ENCODE measurements around the gene TSPAN2.

Gene TSPAN2

DNA sequence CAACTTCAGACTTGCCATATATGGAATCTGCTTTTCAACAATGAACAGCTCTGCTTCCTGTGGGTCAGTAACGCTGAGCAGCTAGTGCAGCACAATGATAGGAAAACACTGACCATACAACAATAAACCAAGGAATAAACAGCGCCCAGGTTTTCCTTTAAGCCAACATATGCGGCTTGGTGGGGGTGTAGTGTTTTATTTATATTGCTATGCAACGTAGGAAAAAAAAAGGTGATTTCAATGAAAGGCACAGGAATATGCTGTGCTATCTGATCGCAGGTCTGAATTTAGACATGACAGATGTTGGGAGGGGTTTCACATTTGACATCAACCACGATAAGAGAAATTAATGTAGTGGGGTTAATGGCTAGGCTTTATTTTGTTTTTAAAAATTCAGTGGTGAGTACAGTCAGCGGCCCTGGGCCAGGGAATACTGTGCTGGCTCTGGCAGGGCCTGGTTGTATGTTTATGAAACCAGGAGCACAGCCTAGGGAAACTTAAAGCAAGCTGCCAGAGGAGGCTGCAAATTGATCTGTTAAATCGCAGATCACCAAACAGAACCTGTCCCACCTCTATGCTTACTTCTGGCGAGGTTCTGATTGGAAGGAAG, 4.3 kb downstream of the TSPAN2 start:
- no peaks in the 10 kb centered on the region for H3K79me2 ChIP-seq (ENCODE audit: insufficient read depth, low read length)

DNA sequence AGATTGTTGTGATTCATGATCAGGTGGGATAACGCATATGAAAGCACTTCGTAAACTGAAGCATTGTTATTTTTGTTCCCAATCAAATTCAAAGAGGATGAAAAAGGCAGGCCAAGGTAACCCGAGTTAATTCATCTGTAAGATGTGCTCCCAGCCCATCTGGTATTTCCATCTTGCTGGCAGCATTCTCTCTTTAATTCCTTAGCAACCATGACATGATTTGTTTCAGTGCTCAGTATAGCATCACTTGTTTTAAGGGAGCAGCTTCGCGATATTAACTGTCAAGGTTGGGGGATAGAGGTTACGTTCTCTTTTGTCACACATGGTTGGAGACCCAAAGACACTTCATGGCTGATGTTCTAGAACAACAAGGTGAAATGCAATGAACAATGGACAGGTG, 6.4 kb downstream of the TSPAN2 start:
- H3K4me2 ChIP-seq (ENCODE audit: low read depth, low read length, poor library complexity, severe bottlenecking) = no peak overlapping the region
- no peaks in the 10 kb centered on the region for H3K9me2 ChIP-seq (replicated peaks; ENCODE audit: insufficient read depth, low read length)
- no peaks in the 10 kb centered on the region for H3K79me2 ChIP-seq (ENCODE audit: insufficient read depth, low read length)

More for the DNA sequence above, 4.3 kb downstream of the TSPAN2 start:
- H3K4me3 ChIP-seq (ENCODE audit: insufficient read depth, low read length, poor library complexity, severe bottlenecking) = no peak overlapping the region
- H3K9me2 ChIP-seq (replicated peaks; ENCODE audit: insufficient read depth, low read length) = no peaks in the 10 kb centered on the region
- no peaks in the 10 kb centered on the region for H3K9me3 ChIP-seq (ENCODE audit: insufficient read depth, low read length)
- no peaks in the 10 kb centered on the region for H3K27me3 ChIP-seq (ENCODE audit: low read length)
- TF ChIP-seq, protein P1, sequence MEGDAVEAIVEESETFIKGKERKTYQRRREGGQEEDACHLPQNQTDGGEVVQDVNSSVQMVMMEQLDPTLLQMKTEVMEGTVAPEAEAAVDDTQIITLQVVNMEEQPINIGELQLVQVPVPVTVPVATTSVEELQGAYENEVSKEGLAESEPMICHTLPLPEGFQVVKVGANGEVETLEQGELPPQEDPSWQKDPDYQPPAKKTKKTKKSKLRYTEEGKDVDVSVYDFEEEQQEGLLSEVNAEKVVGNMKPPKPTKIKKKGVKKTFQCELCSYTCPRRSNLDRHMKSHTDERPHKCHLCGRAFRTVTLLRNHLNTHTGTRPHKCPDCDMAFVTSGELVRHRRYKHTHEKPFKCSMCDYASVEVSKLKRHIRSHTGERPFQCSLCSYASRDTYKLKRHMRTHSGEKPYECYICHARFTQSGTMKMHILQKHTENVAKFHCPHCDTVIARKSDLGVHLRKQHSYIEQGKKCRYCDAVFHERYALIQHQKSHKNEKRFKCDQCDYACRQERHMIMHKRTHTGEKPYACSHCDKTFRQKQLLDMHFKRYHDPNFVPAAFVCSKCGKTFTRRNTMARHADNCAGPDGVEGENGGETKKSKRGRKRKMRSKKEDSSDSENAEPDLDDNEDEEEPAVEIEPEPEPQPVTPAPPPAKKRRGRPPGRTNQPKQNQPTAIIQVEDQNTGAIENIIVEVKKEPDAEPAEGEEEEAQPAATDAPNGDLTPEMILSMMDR (IDR thresholded peaks at IDR 0.05; ENCODE audit: insufficient read depth, low read length, poor library complexity, severe bottlenecking) = no peak
- TF ChIP-seq EZH2phosphoT487 (conservative IDR thresholded peaks at IDR 0.05; ENCODE audit: low read length) = no peak
- H3K4me2 ChIP-seq (ENCODE audit: low read depth, low read length, poor library complexity, severe bottlenecking) = no peak overlapping the region
- H3K36me3 ChIP-seq (ENCODE audit: low read length) = no peaks in the 10 kb centered on the region
- no peak overlapping the region for H3K27ac ChIP-seq (ENCODE audit: low read depth, low read length)
- H4K20me1 ChIP-seq (ENCODE audit: low read depth, low read length) = no peaks in the 10 kb centered on the region
- H3K9ac ChIP-seq (ENCODE audit: low read length) = no peak overlapping the region
- no peak overlapping the region for H2AFZ ChIP-seq (ENCODE audit: low read depth, low read length, severe bottlenecking)
- no peaks in the 10 kb centered on the region for H3F3A ChIP-seq (ENCODE audit: insufficient read depth)

GRCh38 chr1:115078708-115079107, 10.6 kb downstream of the TSPAN2 start:
- no peaks in the 10 kb centered on the region for H3K27me3 ChIP-seq (ENCODE audit: low read length)
- no peaks in the 10 kb centered on the region for H4K20me1 ChIP-seq (ENCODE audit: low read depth, low read length)
- H2AFZ ChIP-seq (ENCODE audit: low read depth, low read length, severe bottlenecking) = no peak overlapping the region
- no peaks in the 10 kb centered on the region for H3K36me3 ChIP-seq (ENCODE audit: low read length)
- H3K9ac ChIP-seq (ENCODE audit: low read length) = no peak overlapping the region
- H3K79me2 ChIP-seq (ENCODE audit: insufficient read depth, low read length) = no peaks in the 10 kb centered on the region
- H3K9me3 ChIP-seq (ENCODE audit: insufficient read depth, low read length) = no peaks in the 10 kb centered on the region
- no peak overlapping the region for H3K4me2 ChIP-seq (ENCODE audit: low read depth, low read length, poor library complexity, severe bottlenecking)
- H3K9me2 ChIP-seq (replicated peaks; ENCODE audit: insufficient read depth, low read length) = no peaks in the 10 kb centered on the region
- H3F3A ChIP-seq (ENCODE audit: insufficient read depth) = no peaks in the 10 kb centered on the region
- H3K27ac ChIP-seq (ENCODE audit: low read depth, low read length) = no peak overlapping the region
- no peak for TF ChIP-seq EZH2phosphoT487 (conservative IDR thresholded peaks at IDR 0.05; ENCODE audit: low read length)
- TF ChIP-seq, protein P1 (IDR thresholded peaks at IDR 0.05; ENCODE audit: insufficient read depth, low read length, poor library complexity, severe bottlenecking) = no peak
- H3K4me3 ChIP-seq (ENCODE audit: insufficient read depth, low read length, poor library complexity, severe bottlenecking) = no peak overlapping the region

More for the DNA sequence above, 6.4 kb downstream of the TSPAN2 start:
- no peak overlapping the region for H3K9ac ChIP-seq (ENCODE audit: low read length)
- no peaks in the 10 kb centered on the region for H4K20me1 ChIP-seq (ENCODE audit: low read depth, low read length)
- no peak overlapping the region for H2AFZ ChIP-seq (ENCODE audit: low read depth, low read length, severe bottlenecking)
- H3K4me3 ChIP-seq (ENCODE audit: insufficient read depth, low read length, poor library complexity, severe bottlenecking) = no peak overlapping the region
- H3K27ac ChIP-seq (ENCODE audit: low read depth, low read length) = no peak overlapping the region
- H3F3A ChIP-seq (ENCODE audit: insufficient read depth) = no peaks in the 10 kb centered on the region
- no peaks in the 10 kb centered on the region for H3K9me3 ChIP-seq (ENCODE audit: insufficient read depth, low read length)
- TF ChIP-seq EZH2phosphoT487 (conservative IDR thresholded peaks at IDR 0.05; ENCODE audit: low read length) = no peak
- TF ChIP-seq, protein P1 (IDR thresholded peaks at IDR 0.05; ENCODE audit: insufficient read depth, low read length, poor library complexity, severe bottlenecking) = no peak
- H3K27me3 ChIP-seq (ENCODE audit: low read length) = no peaks in the 10 kb centered on the region
- H3K36me3 ChIP-seq (ENCODE audit: low read length) = no peaks in the 10 kb centered on the region

Data from SU-DHL-6 (cell line).